ENCODE data around the gene MRPL51.
"Not testable (repeated sequence)": the region's sequence is repeated elsewhere in the genome, so short reads cannot be mapped to it uniquely, and the experiment has no call there.

The MRPL51 gene

DNA sequence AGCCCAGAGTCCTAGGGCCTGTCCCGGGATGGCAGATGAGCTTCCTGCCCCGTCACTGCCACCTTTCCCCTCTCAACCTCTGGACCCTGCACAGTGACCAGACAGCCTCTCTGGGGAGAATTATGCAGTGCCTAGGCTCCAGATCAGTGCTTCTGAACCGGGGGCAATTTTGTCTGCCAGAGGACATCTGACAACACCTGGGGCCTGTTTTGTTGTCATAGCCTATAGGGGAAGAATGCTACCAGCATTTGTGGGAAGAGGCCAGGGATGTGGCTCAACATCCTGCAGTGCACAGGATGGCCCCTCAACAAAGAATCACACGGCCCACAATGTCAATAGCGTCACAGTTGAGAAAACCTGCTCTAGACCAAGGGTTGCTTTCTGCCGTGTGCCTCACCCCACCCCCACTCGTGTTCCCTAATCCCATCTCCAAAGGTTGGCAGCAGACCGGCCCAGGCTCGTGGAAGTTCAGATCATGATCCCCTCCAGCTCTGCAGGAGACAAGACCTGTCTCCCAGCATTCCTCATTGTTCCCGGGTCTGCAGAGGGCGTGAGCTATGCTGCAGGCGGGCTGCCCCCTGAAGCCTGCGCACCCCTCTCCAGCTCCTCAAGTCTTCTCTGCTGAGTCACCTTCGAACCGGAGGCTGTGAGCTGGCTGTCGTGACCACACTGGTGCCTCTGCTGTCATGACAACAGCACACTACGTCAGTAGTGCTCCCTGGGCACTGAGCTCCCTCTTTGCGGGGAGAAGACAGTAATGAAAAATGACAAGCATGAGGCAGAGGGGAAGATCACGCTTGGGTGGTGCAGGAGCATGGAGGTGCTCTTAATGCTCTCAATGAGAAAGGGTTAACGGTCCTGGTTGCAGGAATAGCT is 39.2 kb upstream of the MRPL51 start:
- DNase-seq (ENCODE audit: low read depth) = peak; percentile 84

DNA sequence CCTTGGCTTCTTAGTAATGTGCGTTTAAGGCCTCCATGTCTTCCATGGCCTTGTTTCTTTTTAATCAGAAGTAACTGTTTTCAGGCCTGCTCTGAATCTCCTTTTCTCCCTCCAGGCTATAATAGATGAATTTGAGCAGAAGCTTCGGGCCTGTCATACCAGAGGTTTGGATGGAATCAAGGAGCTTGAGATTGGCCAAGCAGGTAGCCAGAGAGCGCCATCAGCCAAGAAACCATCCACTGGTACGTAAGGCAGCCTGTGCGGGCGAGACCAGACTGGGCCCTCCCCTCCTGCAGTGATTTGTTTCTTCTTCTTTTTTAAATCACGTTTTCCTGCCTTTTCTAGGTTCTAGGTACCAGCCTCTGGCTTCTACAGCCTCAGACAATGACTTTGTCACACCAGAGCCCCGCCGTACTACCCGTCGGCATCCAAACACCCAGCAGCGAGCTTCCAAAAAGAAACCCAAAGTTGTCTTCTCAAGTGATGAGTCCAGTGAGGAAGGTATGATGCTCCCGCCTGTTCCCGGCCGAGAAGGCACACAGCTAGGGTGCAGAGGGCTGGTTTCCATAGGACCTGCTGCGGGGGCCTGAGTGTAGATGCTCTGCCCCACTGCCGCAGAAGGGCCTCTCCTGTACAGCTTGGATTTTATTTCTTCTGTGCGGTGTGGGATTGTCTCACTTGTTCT is 37.7 kb upstream of the MRPL51 start:
- no peak for DNase-seq (ENCODE audit: low read depth)

DNA sequence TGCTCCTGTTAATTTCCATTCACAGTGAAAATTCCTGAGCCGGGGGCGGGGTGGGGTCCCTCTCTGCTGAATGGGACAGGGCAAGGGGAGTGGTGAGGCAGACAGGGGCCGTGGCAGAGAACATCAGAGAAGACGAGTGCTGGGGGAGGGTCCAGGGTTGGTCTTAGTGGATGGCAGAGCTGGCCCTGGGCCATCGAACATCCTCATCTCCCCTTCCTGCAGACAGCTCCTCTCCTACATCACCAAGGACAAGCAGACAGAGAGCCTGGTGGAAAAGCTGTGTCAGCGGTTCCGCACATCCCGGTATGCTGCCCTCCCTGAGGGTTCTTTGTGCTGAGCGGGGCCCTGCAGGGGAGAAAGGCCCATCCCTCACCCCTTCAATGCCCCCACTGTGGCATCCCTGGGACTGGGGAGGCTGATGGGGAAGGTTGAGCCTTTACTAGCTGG is 36.3 kb upstream of the MRPL51 start:
- no peak for DNase-seq (ENCODE audit: low read depth)

DNA sequence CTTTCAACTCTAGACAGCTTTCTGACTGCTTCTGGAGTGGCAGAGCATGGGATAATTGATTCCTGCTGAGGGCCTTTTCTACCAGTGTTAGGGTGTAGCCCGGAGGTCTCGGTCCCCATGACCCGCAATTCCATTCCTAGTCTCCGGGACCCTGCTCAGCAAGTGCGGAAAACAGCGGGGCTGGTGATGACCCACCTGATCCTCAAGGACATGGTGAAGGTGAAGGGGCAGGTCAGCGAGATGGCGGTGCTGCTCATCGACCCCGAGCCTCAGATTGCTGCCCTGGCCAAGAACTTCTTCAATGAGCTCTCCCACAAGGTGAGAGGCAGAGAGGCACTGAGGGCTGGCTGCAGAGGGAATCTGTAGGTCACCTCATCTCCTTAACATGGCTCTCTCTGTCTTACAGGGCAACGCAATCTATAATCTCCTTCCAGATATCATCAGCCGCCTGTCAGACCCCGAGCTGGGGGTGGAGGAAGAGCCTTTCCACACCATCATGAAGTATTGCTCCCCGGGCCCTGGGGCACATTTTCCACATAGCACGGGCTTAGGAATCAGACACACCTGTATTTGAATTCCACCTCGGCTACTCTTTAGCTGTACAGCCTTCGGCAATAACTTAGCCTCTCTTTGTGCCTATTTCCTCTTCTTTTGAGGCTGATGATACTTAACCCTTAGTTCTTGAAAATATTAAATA is 35.6 kb upstream of the MRPL51 start:
- DNase-seq (ENCODE audit: low read depth) = no peak

DNA sequence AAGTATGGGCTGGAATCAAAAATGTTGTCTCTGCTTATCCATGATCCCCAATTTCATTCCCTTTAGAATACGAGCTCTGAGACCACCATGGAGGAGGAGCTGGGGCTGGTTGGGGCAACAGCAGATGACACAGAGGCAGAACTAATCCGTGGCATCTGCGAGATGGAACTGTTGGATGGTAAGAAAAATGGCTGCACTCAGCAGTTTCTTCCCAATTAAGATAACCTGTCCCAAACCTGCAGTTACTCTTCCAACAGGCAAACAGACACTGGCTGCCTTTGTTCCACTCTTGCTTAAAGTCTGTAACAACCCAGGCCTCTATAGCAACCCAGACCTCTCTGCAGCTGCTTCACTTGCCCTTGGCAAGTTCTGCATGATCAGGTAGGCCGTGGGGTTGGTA is 34.6 kb upstream of the MRPL51 start:
- no peak for DNase-seq (ENCODE audit: low read depth)

DNA sequence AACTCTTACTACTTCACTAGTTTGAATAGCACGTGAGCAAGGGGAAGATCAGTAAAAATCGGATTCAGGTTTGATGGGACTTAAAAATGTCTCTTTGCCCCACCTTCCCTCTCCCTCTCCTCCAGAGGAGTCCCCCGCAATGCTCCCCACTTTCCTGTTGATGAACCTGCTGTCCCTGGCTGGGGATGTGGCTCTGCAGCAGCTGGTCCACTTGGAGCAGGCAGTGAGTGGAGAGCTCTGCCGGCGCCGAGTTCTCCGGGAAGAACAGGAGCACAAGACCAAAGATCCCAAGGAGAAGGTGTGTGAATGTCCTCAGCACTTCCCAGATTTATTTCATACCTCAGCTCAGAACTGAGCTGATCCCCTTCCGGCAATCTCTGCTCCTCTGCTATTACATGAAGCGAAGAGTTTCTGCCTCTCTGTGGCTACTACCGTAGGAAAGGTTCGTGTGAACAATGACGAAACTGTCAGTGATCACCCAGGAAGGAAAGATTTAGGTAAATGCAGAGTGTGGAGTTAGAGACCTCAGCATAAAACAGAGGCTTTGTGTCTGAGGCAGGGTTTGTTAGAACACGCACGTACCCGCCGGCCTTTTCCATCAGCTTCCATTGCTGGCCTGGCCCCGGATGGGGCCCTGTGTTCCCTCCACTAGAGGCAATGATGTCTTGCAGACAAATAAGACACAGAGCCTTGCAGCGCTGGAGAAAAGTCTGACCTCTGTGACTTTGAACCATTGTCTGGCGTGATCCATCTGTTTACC is 33.9 kb upstream of the MRPL51 start:
- DNase-seq (ENCODE audit: low read depth) = no peak

DNA sequence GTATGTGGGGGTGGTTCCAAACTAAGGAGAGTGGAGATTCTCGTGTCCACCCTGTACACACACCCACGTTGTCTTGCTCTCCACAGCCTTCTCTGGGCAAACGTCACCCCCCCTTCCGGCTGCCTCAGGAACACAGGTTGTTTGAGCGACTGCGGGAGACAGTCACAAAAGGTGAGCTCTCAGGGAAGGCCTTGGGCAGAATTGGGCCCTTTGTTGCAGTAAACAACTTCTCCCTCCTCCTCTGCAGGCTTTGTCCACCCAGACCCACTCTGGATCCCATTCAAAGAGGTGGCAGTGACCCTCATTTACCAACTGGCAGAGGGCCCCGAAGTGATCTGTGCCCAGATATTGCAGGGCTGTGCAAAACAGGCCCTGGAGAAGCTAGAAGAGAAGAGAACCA is 33.1 kb upstream of the MRPL51 start:
- no peak for DNase-seq (ENCODE audit: low read depth)

DNA sequence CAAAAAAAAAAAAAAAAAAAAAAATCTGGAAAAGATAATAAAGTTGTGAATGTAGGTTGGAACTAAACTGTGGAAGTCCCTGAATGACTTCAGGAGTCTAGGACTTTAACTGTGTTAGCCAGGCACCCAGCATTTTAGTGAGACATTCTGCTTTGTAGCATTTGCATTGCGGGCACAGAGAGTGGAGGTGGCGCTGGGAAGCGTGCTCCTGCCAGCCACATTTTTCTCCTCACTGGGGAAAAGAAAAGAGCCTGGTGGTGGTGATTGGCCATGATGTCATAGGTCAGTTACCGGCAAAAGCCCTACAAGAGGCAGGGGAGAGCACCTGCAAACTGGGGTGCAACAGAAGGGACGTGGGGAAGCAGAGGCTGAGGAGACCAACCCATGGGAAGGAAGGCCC is 31.6 kb upstream of the MRPL51 start:
- no peak for DNase-seq (ENCODE audit: low read depth)

DNA sequence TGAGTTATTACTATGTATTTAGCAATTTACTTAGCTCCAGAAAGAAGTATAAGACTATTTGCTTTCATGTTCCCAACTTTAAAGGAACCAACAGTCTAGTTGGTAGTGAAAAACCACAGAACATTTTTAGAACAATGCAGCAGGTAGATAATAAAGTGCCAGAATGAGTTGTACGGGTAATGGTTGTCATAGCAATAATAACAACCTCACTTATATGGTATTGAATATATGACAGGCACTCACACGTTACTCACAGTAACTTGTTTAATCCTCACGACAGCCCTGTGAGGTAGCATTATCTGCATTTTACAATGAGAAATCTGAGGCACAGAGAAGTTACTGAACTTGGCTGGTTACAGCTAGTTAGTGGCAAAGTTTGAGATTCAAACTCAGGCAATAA is 30.6 kb upstream of the MRPL51 start:
- DNase-seq (ENCODE audit: low read depth) = no peak

DNA sequence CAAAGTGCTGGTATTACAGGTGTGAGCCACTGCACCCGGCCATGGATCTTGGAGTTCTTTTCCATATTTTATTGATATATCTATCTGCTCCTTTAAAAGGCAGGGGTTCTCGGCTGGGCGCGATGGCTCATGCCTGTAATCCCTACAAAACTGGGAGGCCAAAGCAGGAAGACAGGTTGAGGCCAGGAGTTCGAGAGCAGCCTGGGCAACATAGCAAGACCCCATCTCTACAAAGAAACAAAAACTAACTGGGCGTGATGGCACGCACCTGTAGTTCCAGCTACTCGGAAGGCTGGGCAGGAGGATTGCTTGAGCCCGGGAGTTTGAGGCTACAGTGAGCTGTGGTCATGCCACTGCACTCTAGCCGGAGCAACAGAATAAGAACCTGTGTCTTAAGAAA is 29.1 kb upstream of the MRPL51 start:
- DNase-seq (ENCODE audit: low read depth) = no peak

DNA sequence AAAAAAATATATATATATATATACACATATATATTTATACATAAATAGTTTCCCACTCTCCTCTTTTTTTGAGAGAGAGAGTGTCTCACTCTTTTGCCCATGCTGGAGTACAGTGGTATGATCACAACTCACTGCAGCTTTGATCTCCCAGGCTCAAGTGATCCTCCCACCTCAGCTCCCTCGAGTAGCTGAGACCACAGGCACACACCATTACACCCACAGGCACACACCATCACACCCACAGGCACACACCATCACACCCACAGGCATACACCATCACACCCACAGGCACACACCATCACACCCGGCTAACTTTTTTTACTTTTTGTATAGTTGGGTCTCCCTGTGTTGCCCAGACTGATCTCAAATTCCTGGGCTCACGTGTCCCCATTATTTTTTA is 27.1 kb upstream of the MRPL51 start:
- DNase-seq (ENCODE audit: low read depth) = no peak

DNA sequence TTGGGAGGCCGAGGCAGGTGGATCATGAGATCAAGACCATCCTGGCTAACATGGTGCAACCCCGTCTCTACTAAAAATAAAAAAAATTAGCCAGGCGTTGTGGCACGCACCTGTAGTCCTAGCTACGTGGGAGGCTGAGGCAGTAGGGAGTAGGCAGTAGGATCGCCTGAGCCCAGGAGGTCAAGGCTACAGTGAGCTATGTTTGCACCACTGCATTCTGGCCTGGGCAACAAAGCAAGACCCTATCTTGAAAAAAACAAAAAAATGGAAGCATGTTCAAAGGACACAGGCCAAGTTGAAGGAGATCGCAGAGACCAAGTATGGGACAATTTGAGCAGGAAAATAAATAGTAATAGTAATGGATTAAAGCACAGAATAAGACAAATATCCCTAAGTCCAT is 15.0 kb upstream of the MRPL51 start:
- no peak for DNase-seq (ENCODE audit: low read depth)

DNA sequence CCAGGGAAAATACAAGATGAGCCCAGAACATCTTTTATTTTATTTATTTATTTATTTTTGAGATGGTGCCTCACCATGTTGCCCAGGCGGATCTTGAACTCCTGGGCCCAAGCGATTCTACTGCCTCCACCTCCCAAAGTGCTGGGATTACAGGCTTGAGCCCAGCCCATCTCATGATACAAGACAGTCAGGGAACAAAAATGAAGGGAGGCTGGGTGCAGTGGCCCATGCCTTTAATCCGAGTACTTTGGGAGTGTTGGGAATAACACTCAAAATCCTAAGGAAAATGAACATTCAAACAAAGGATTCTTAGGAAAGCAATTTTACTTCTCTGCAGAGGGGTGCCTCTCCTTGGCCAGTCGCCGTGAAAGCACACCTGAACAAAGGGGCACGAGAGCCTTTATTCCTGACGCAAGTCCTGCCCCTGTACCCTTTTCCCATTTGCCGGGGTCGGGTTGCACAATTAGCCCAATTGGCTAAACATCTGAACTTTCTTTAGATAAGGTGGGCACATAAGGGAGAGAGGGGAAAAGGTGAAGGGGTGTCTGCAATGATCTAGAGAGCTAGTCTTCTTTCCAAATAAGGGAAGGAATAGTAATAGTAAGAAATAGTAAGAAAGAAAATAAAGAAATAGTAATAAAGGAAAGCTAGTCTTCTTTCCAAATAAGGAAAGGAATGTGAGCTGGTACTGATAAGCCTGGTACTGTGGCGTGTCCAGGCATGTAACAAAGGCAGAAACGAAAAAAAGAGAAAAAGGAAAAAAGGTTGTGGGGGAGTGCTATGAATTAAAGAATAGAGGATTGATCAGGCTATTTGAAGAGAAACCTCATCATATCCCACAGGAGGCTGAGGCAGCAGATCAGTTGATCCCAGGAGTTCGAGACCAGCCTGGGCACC is 14.3 kb upstream of the MRPL51 start:
- no peak for DNase-seq (ENCODE audit: low read depth)

DNA sequence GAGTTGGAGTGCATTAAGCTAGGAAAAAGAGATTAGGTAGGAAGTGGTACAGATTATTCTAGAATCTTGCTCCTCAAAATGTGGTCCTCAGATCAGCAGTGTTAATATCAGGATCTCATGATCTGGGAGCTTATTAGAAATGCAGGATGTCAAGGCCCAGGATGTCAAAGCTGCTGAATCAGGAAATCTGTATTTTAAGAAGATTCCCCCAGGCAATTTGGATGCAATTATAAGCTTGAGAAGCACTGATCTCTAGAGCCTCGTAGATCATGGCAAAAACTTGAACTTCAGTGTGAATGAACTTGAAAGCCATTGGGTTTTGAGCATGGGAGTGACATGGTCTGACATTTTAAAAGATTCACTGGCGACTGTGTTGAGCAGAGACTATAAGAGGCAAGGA is 7.4 kb upstream of the MRPL51 start:
- DNase-seq (ENCODE audit: low read depth) = no peak

DNA sequence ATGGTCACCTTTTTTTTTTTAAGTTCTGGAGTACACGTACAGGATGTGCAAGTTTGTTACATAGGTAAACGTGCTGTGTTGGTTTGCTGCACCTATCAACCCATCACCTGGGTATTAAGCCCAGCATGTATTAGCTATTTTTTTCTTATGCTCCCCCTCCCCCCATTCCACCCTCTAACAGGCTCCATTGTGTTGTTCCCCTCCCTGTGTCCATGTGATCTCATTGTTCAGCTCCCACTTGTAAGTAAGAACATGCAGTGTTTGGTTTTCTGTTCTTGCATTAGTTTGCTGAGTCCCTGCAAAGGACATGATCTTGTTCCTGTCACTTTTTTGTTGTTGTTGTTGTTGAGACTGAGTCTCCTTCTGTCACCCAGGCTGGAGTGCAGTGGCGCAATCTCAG is 4.2 kb upstream of the MRPL51 start:
- DNase-seq (ENCODE audit: low read depth) = not testable (repeated sequence)

DNA sequence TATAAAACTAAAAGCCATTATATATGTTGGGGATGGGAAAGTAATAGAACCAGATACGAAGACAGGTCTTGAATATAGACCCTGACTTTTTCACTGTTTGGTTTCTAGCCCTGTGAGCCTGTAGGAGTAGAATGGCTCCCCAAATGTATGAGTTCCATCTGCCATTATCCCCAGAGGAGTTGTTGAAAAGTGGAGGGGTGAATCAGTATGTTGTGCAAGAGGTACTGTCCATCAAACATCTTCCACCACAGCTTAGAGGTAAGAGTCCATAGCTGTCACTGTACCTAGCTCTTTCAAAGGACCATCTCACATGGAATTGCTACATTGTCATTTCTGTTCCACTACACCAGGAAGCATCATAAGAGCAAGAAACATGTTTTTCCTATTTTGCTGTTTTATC is 1.9 kb upstream of the MRPL51 start:
- DNase-seq (ENCODE audit: low read depth) = no peak

DNA sequence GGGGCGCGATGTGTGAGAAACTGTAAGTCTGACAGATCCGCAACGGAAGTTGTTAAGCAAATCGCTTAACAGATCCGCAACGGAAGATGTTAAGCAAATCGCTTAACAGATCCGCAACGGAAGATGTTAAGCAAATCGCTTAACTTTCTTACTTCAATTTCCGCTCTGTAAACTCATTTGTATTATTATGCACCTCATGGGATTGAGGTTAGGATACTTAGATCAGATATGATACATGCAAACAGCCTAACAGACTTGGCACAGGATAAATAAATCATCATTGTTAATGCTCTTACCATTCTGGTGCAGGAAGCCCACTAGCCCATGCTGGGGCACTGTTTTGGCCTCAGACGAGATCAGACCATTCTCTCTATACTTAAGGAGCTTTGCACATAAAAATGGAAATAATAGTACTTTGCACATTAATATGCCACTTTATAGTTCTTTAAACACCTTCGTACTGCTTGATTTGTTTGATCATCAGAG is 1.2 kb upstream of the MRPL51 start:
- no peak for DNase-seq (ENCODE audit: low read depth)

DNA sequence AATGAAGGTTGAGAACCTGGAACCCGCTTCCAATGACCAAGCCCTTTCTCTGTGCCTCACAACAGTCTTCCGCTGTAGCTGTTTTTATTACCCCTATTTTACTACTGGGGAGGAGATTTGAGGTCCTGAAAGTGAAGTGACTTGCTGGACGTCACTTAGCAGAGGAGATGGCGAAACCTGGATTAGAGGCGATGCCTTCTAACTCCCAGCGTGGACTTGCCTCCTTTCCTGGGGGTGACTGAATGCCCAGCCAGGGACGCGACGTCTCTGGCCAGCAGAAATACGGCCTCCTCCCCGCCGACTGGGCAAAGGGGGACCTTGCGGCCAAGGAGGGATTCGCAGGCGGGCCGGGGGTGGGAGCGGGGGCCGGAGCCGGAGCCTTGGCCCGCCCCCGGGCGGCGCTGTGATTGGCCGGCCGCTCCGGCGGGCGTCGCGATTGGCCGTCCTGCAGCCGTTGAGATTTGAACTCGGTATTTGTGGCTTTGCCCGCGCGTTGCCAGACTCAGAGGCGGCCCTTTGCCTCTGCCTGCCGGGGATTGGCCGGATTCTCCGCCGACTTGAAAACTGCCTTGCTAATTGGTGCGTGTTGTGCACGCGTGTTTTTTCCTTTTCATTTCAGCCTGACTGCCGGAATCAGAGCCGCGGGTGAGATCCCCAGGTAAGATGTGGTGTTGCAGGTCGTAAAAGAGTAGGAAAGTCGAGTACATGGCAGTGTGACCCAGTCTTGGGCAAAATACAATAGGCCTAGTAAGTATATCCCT is 615 bp upstream of the MRPL51 start, which contains the start of gene NCAPD2:
Gene NCAPD2, plus strand, starts transcription at position 606 of the 761 bp plus-strand sequence. CDS start 997 bp downstream, outside the sequence.
- DNase-seq (ENCODE audit: low read depth) = peak; percentile 93

DNA sequence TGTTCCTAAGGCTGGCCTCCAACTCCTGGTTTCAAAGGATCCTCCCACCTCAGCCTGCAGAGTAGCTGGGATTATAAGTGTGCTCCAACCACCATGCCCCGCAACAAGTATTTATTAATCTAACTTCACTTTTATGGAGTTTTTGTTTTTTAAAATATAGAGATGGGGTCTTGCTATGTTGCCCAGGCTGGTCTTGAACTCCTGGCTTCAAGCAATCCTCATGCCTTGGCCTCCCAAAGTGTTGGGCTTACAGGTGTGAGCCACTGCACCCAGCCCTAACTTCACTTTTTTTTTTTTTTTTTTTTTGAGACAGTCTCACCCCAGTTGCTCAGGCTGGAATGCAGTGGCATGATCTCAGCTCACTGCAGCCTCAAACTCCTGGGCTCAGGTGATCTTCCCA is 2.4 kb downstream of the MRPL51 start:
- DNase-seq (ENCODE audit: low read depth) = not testable (repeated sequence)

DNA sequence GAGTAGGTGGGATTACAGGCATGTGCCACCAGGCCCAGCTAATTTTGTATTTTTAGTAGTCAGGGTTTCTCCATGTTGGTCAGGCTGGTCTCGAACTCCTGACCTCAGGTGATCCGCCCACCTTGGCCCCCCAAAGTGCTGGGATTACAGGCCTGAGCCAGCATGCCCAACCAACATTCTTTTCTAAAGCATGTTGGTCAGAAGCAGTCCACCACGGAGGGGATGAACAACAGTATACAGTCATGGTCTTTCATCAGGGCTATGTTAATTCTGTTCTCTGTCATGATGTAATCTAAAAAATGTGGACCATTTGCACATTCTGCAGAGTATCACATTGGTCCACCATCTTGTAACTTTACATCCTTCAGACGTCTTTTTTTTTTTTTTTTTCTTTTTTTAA is 3.6 kb downstream of the MRPL51 start:
- DNase-seq (ENCODE audit: low read depth) = no peak
